Activated B cell treated with CpG ODN at 0.5 μM for 24 hours (primary cell): ENCODE measurements around the gene RNF220. TPM values are rescaled to one million over a fixed set of nuclear protein-coding genes. Genes with fewer than 3 reads are reported as not detected.

Source experiments
- ATAC-seq: fragments of 200-7000 bp; cut with Tn5 transposase; one replicate; pipeline ENCODE4 v1.10.0; 2021; ENCODE audit warnings: low read depth, mild to moderate bottlenecking, moderate library complexity
- CTCF ChIA-PET: fragments of 350-600 bp; sonication (Branson Sonifier 250); formaldehyde crosslinking; loops from one replicate; lab custom pipeline; 2021; ENCODE audit warnings: antibody characterized with exemption; lab: Charles Lee
- POLR2A ChIA-PET: fragments of 350-600 bp; sonication (Branson Sonifier 250); formaldehyde crosslinking; loops from one replicate; lab custom pipeline; 2021; ENCODE audit warnings: antibody characterized with exemption; lab: Charles Lee
- DNase-seq: peaks from one replicate; pipeline ENCODE4 v3.0.0; 2022
- H3K27ac Mint-ChIP-seq: one replicate; pipeline ENCODE4 v1.8.0; 2020; ENCODE audit warnings: mixed read lengths
- H3K27me3 Mint-ChIP-seq: one replicate; pipeline ENCODE4 v1.8.0; 2021; ENCODE audit warnings: mixed read lengths
- H3K36me3 Mint-ChIP-seq: one replicate; pipeline ENCODE4 v1.8.0; 2021; ENCODE audit warnings: low read depth, mixed read lengths
- H3K4me1 Mint-ChIP-seq: one replicate; pipeline ENCODE4 v1.8.0; 2021; ENCODE audit warnings: mixed read lengths
- H3K4me3 Mint-ChIP-seq: one replicate; pipeline ENCODE4 v1.8.0; 2020; ENCODE audit warnings: mild to moderate bottlenecking, mixed read lengths
- H3K9me3 Mint-ChIP-seq: one replicate; pipeline ENCODE4 v1.8.0; 2020; ENCODE audit warnings: mixed read lengths
- CTCF ChIP-seq: fragments of 200-600 bp; IDR thresholded peaks from one replicate; pipeline ENCODE4 v1.8.0; 2022; ENCODE audit warnings: antibody characterized with exemption, mild to moderate bottlenecking
- intact Hi-C: fragments of 100-400 bp; cut with micrococcal nuclease; formaldehyde crosslinking; loops from one replicate; pipeline ENCODE4 v1.15.1; 2024
- total RNA-seq: library from RNA; stranded (reverse); gene quantifications from 2 replicates; pipeline ENCODE4 v1.2.3, GENCODE V29; 2022

The RNF220 gene
- total RNA-seq, 1 donor from 2014 or later: 103 TPM

GRCh38 chr1:44631333-44631646 is 226.2 kb downstream of the RNF220 start:
- no peaks in the 10 kb centered on the region for H3K27me3 Mint-ChIP-seq
- peak overlapping the region; percentile 98 for H3K27ac Mint-ChIP-seq
- peak overlapping the region; percentile 91 for H3K4me3 Mint-ChIP-seq
- intact Hi-C loops: loop anchor here (1.0 to 10.0 kb wide), 4 partner anchors 43 to 1616 kb away; partner anchors contain the start of genes ARMH1, CCDC24, ERI3 and RAD54L
- ChIA-PET CTCF (interaction anchor here (2.7 kb wide), 1 partner anchor 21 kb away, joined by 7 read pairs; no protein-coding TSS in a partner anchor), POLR2A (interaction anchor here (0.5 to 4.9 kb wide), 29 partner anchors 9 to 1616 kb away, joined by 3 to 58 read pairs (median 8); partner anchors contain the start of genes ARMH1, CCDC163, DMAP1 and DPH2)
- H3K9me3 Mint-ChIP-seq: no peaks in the 10 kb centered on the region
- ATAC-seq (peak; percentile 7), DNase-seq (no peak)
- peaks cover 32% of the 10 kb centered on the region for H3K36me3 Mint-ChIP-seq
- H3K4me1 Mint-ChIP-seq: peaks cover 38% of the 10 kb centered on the region
- no peak for TF ChIP-seq CTCF

- ATAC-seq (peak; percentile 76), DNase-seq (peak; percentile 92)
- Mint-ChIP-seq H3K4me3 (peak overlapping the region; percentile 91), H3K9me3 (no peaks in the 10 kb centered on the region), H3K36me3 (peaks cover 38% of the 10 kb centered on the region), H3K4me1 (peaks cover 38% of the 10 kb centered on the region), H3K27ac (peak overlapping the region; percentile 98), H3K27me3 (no peaks in the 10 kb centered on the region)
- ChIA-PET CTCF (interaction anchor here (0.9 to 2.7 kb wide), 4 partner anchors 21 to 44 kb away, joined by 3 to 7 read pairs (median 4); no protein-coding TSS in a partner anchor), POLR2A (interaction anchor here (0.6 to 4.9 kb wide), 35 partner anchors 8 to 1672 kb away, joined by 3 to 58 read pairs (median 5); partner anchors contain the start of genes ARMH1, CCDC163, DMAP1 and DPH2)
- TF ChIP-seq CTCF: no peak
- intact Hi-C loops: loop anchor here (1.0 to 10.0 kb wide), 6 partner anchors 21 to 1615 kb away; partner anchors contain the start of genes ARMH1, CCDC24, ERI3 and RAD54L
Observed at GRCh38 chr1:44631647-44632539, 226.8 kb downstream of the RNF220 start.

- intact Hi-C loops: loop anchor here (1.0 to 10.0 kb wide), 4 partner anchors 20 to 1615 kb away; partner anchors contain the start of genes CCDC24 and RAD54L
- Mint-ChIP-seq H3K4me3 (peak overlapping the region; percentile 91), H3K9me3 (no peaks in the 10 kb centered on the region), H3K27me3 (no peaks in the 10 kb centered on the region), H3K4me1 (peaks cover 38% of the 10 kb centered on the region), H3K27ac (peak overlapping the region; percentile 98), H3K36me3 (peaks cover 44% of the 10 kb centered on the region)
- no peak for TF ChIP-seq CTCF
- ATAC-seq: no peak
- ChIA-PET POLR2A (interaction anchor here (0.6 to 4.9 kb wide), 25 partner anchors 10 to 1671 kb away, joined by 3 to 58 read pairs (median 7); partner anchors contain the start of genes ARMH1, DMAP1, GPBP1L1 and HECTD3), CTCF (interaction anchor here (0.5 to 1.4 kb wide), 4 partner anchors 20 to 552 kb away, joined by 3 to 4 read pairs (median 4); no protein-coding TSS in a partner anchor)
- no peak for DNase-seq
Observed at GRCh38 chr1:44632598-44632997, 227.5 kb downstream of the RNF220 start.

- peaks cover 62% of the 10 kb centered on the region for H3K36me3 Mint-ChIP-seq
- H3K4me1 Mint-ChIP-seq: peaks cover 38% of the 10 kb centered on the region
- no peaks in the 10 kb centered on the region for H3K9me3 Mint-ChIP-seq
- no peak overlapping the region for H3K27ac Mint-ChIP-seq
- ChIA-PET POLR2A (interaction anchor here (0.6 to 4.9 kb wide), 2 partner anchors 39 to 909 kb away, joined by 4 to 58 read pairs; partner anchors contain the start of genes ARMH1 and TMEM53), CTCF (interaction anchor here (0.9 to 1.2 kb wide), 2 partner anchors 18 kb away, joined by 3 to 4 read pairs; no protein-coding TSS in a partner anchor)
- H3K4me3 Mint-ChIP-seq: no peak overlapping the region
- ATAC-seq (no peak), DNase-seq (no peak)
- no peaks in the 10 kb centered on the region for H3K27me3 Mint-ChIP-seq
- intact Hi-C loops: loop anchor here (5.0 to 10.0 kb wide), 2 partner anchors 640 to 1613 kb away; partner anchors contain the start of genes CCDC24 and RAD54L
- TF ChIP-seq CTCF: no peak
Observed at GRCh38 chr1:44634606-44635189, 229.6 kb downstream of the RNF220 start.
